B cell (primary cell): Measurements from ENCODE around the gene FMO4. TPM values are rescaled to one million over a fixed set of nuclear protein-coding genes. Genes with fewer than 3 reads are reported as not detected.

ENCODE experiments used
- ATAC-seq: fragments of 200-7000 bp; cut with Tn5 transposase; one replicate; pipeline ENCODE4 v1.10.0; 2021; ENCODE audit warnings: low read depth, mild to moderate bottlenecking, moderate number of reproducible peaks, moderate library complexity
- CTCF ChIA-PET: fragments of 350-600 bp; sonication (Branson Sonifier 250); formaldehyde crosslinking; loops from one replicate; lab custom pipeline; 2021; ENCODE audit warnings: antibody characterized with exemption, inconsistent platforms; lab: Charles Lee
- POLR2A ChIA-PET: fragments of 350-600 bp; sonication (Branson Sonifier 250); formaldehyde crosslinking; loops from one replicate; lab custom pipeline; 2021; ENCODE audit warnings: antibody characterized with exemption; lab: Charles Lee
- DNase-seq: peaks from one replicate; pipeline ENCODE4 v3.0.0; 2013
- H2AFZ ChIP-seq: 2 replicates; pipeline ENCODE4 v1.6.1; 2012; ENCODE audit warnings: mild to moderate bottlenecking, low read depth, low read length; ENCODE audit not compliant: insufficient read depth, poor library complexity, severe bottlenecking
- H3K27ac ChIP-seq, 2 donors: 1 replicate in 1 of 2; 2 replicates in 1 of 2; pipeline ENCODE4 v1.5.1; 2012 to 2013; ENCODE audit warnings: low read length in 2 of 2, mild to moderate bottlenecking in 2 of 2, moderate library complexity in 1 of 2
- H3K27me3 ChIP-seq, 4 experiments: fragments of 200-600 bp in 1 of 4; sonication (generic) in 1 of 4; replicated peaks in 1 of 4; 1 replicate in 2 of 4; 2 replicates in 2 of 4; pipeline versions ENCODE4 v1.6.1 to v1.7.0; 2013 to 2016; ENCODE audit warnings: low read length in 3 of 4, mild to moderate bottlenecking in 2 of 4, mixed read lengths in 1 of 4, moderate library complexity in 1 of 4; ENCODE audit not compliant: insufficient read depth in 4 of 4, control insufficient read depth in 3 of 4; ENCODE audit errors: control extremely low read depth in 1 of 4
- H3K36me3 ChIP-seq, 2 experiments: replicated peaks in 1 of 2; 1 replicate in 1 of 2; 2 replicates in 1 of 2; pipeline versions ENCODE4 v1.6.1 to v1.7.1; 2013; ENCODE audit warnings: low read length in 1 of 2; ENCODE audit not compliant: insufficient read depth in 2 of 2, control insufficient read depth in 1 of 2; ENCODE audit errors: control extremely low read depth in 1 of 2, extremely low read depth in 1 of 2
- H3K4me1 ChIP-seq, 2 donors: fragments of 200-600 bp in 1 of 2; sonication (generic) in 1 of 2; 1 replicate in 1 of 2; 2 replicates in 1 of 2; pipeline versions ENCODE4 v1.5.1 to v1.6.1; 2013 to 2017; ENCODE audit warnings: low read length in 2 of 2; ENCODE audit not compliant: control insufficient read depth in 2 of 2, insufficient read depth in 2 of 2
- H3K4me2 ChIP-seq: replicated peaks from 2 replicates; pipeline ENCODE3; 2012; ENCODE audit warnings: mild to moderate bottlenecking, low read depth, low read length; ENCODE audit not compliant: poor library complexity, severe bottlenecking
- H3K4me3 ChIP-seq, 5 experiments: fragments of 200-600 bp in 1 of 5; sonication (generic) in 1 of 5; 1 replicate in 3 of 5; 2 replicates in 2 of 5; pipeline versions ENCODE4 v1.5.1 to v1.7.0; 2011 to 2016; ENCODE audit warnings: low read length in 4 of 5, mild to moderate bottlenecking in 4 of 5, low read depth in 2 of 5, control low read depth in 1 of 5, moderate library complexity in 1 of 5; ENCODE audit not compliant: insufficient read depth in 1 of 5; ENCODE audit errors: control extremely low read depth in 1 of 5, extremely low read depth in 1 of 5
- H3K79me2 ChIP-seq: fragments of 200-600 bp; sonication (generic); one replicate; pipeline ENCODE4 v1.6.0; 2016; ENCODE audit warnings: low read length; ENCODE audit not compliant: control insufficient read depth, insufficient read depth
- H3K9ac ChIP-seq: fragments of 200-600 bp; sonication (generic); 2 replicates; pipeline ENCODE4 v1.6.1; 2017; ENCODE audit warnings: mild to moderate bottlenecking, low read length, moderate library complexity
- H3K9me3 ChIP-seq, 3 donors: one replicate each; pipeline versions ENCODE4 v1.6.1 to v1.7.1; 2013; ENCODE audit warnings: low read length in 2 of 3; ENCODE audit not compliant: control insufficient read depth in 2 of 3, insufficient read depth in 1 of 3; ENCODE audit errors: control extremely low read depth in 1 of 3
- H4K20me1 ChIP-seq: 2 replicates; pipeline ENCODE4 v1.6.0; 2012; ENCODE audit warnings: mild to moderate bottlenecking, low read length; ENCODE audit not compliant: insufficient read depth, control insufficient read depth, poor library complexity, severe bottlenecking
- H3K27ac Mint-ChIP-seq: one replicate; pipeline ENCODE4 v1.8.0; 2021; ENCODE audit warnings: mixed read lengths
- H3K27me3 Mint-ChIP-seq: one replicate; pipeline ENCODE4 v1.8.0; 2021; ENCODE audit warnings: mixed read lengths
- H3K4me1 Mint-ChIP-seq: one replicate; pipeline ENCODE4 v1.8.0; 2021; ENCODE audit warnings: mixed read lengths
- H3K4me3 Mint-ChIP-seq: one replicate; pipeline ENCODE4 v1.8.0; 2021; ENCODE audit warnings: mixed read lengths
- H3K9me3 Mint-ChIP-seq: one replicate; pipeline ENCODE4 v1.8.0; 2022; ENCODE audit warnings: mixed read lengths; ENCODE audit not compliant: insufficient read depth
- CTCF ChIP-seq: fragments of 200-600 bp; IDR thresholded peaks from one replicate; pipeline ENCODE4 v1.8.0; 2022; ENCODE audit warnings: antibody characterized with exemption, mild to moderate bottlenecking
- EZH2 ChIP-seq: IDR thresholded peaks from 2 replicates; pipeline ENCODE4 v1.6.1; 2012; ENCODE audit warnings: borderline replicate concordance, low read depth, mild to moderate bottlenecking, moderate library complexity, low read length; ENCODE audit not compliant: insufficient read depth, poor library complexity, severe bottlenecking
- whole genome bisulfite sequencing: methylation state at CpG from one replicate; pipeline ENCODE4 v1.1.5; 2013; ENCODE audit warnings: missing lambda C conversion rate; ENCODE audit not compliant: insufficient coverage; 5-methylcytosine and 5-hydroxymethylcytosine counted together
- intact Hi-C: fragments of 100-400 bp; cut with micrococcal nuclease; formaldehyde crosslinking; loops from one replicate; pipeline ENCODE4 v1.10.0; 2022
- polyA plus RNA-seq: library from polyadenylated mRNA; depleted of rRNA; stranded (reverse); fragments of >200 nt; gene quantifications from 2 replicates; pipeline ENCODE4 v1.2.3, GENCODE V29; 2012
- total RNA-seq, 2 donors: library from RNA; stranded (reverse); fragments of 120-200 nt in 1 of 2; gene quantifications; 1 replicate in 1 of 2; 2 replicates in 1 of 2; pipeline versions ENCODE4 v1.2.3 to v1.2.4, GENCODE V29; 2013 to 2022

FMO4 gene
- total and polyA plus RNA-seq, 2 donors (not counting 1 experiment from before 2014, with no cell fraction given), result 2.5 to 3.0 TPM

GRCh38 chr1:171279678-171280077 lies 34.3 kb upstream of the FMO4 start:
- Histone ChIP-seq H2AFZ (peak overlapping the region; percentile 68), H3K36me3 (no peaks in the 10 kb centered on the region), H3K27me3 (no peaks in the 10 kb centered on the region), H3K27ac (peak overlapping the region; percentile 3 to 52), H3K4me2 (peak overlapping the region; percentile 51), H4K20me1 (no peaks in the 10 kb centered on the region), H3K9me3 (peaks cover 0 to 1% (median 0%) of the 10 kb centered on the region in 3 donors), H3K79me2 (no peaks in the 10 kb centered on the region), H3K9ac (peak overlapping the region; percentile 9), H3K4me1 (peaks cover 16 to 23% of the 10 kb centered on the region in 2 donors), H3K4me3 (peak overlapping the region in 1 of 5 experiments; percentile 34)
- WGBS, result 10% methylated on average over 2 of the region's 3 CpGs
- no peaks in the 10 kb centered on the region for H3K9me3 Mint-ChIP-seq
- ATAC-seq, result no peak
- peaks cover 33% of the 10 kb centered on the region for H3K4me1 Mint-ChIP-seq
- intact Hi-C loops, result no loop called here
- H3K4me3 Mint-ChIP-seq, result peak overlapping the region; percentile 67
- peak; percentile 6 for DNase-seq
- CTCF ChIA-PET, result no interaction called here
- peak overlapping the region; percentile 56 for H3K27ac Mint-ChIP-seq
- POLR2A ChIA-PET, result no interaction called here
- no peak for TF ChIP-seq CTCF
- TF ChIP-seq EZH2, result no peak
- peaks cover 2% of the 10 kb centered on the region for H3K27me3 Mint-ChIP-seq

- ChIA-PET POLR2A (no interaction called here), CTCF (no interaction called here)
- peak; percentile 10 for ATAC-seq
- TF ChIP-seq EZH2 (no peak), CTCF (no peak)
- H3K27ac ChIP-seq, result peak overlapping the region; percentile 3 to 11
- Mint-ChIP-seq H3K27ac (peak overlapping the region; percentile 26), H3K4me3 (no peak overlapping the region), H3K4me1 (peaks cover 33% of the 10 kb centered on the region), H3K27me3 (peaks cover 2% of the 10 kb centered on the region), H3K9me3 (no peaks in the 10 kb centered on the region)
- H3K36me3 ChIP-seq, result no peaks in the 10 kb centered on the region
- peaks cover 16 to 23% of the 10 kb centered on the region in 2 donors for H3K4me1 ChIP-seq
- no peaks in the 10 kb centered on the region for H4K20me1 ChIP-seq
- peak overlapping the region; percentile 68 for H2AFZ ChIP-seq
- peak overlapping the region; percentile 51 for H3K4me2 ChIP-seq
- H3K9me3 ChIP-seq, result peaks cover 0 to 1% (median 0%) of the 10 kb centered on the region in 3 donors
- 51% methylated on average over 3 of the region's 7 CpGs for WGBS
- no peak overlapping the region for H3K4me3 ChIP-seq
- intact Hi-C loops, result no loop called here
- no peaks in the 10 kb centered on the region for H3K79me2 ChIP-seq
- no peak for DNase-seq
- no peak overlapping the region for H3K9ac ChIP-seq
- H3K27me3 ChIP-seq, result no peaks in the 10 kb centered on the region
Observed at GRCh38 chr1:171280599-171280998, 33.4 kb upstream of the FMO4 start.
